Glutamatergic neuron (in vitro differentiated cells): ENCODE results near the gene FARS2. TPM values are rescaled to one million over a fixed set of nuclear protein-coding genes. Genes with fewer than 3 reads are reported as not detected.

Experiments used
- DNase-seq: peaks from one replicate; pipeline ENCODE4 v3.0.0; 2022
- H3K27ac Mint-ChIP-seq: one replicate; pipeline ENCODE4 v1.8.0; 2020; ENCODE audit warnings: mild to moderate bottlenecking, mixed read lengths, inconsistent platforms; ENCODE audit not compliant: unreplicated experiment
- H3K27me3 Mint-ChIP-seq: one replicate; pipeline ENCODE4 v1.8.0; 2020; ENCODE audit warnings: mild to moderate bottlenecking, moderate library complexity, mixed read lengths, inconsistent platforms; ENCODE audit not compliant: unreplicated experiment
- H3K36me3 Mint-ChIP-seq: one replicate; pipeline ENCODE4 v1.8.0; 2020; ENCODE audit warnings: mild to moderate bottlenecking, mixed read lengths, inconsistent platforms; ENCODE audit not compliant: unreplicated experiment
- H3K4me1 Mint-ChIP-seq: one replicate; pipeline ENCODE4 v1.8.0; 2020; ENCODE audit warnings: mild to moderate bottlenecking, low read depth, mixed read lengths, inconsistent platforms; ENCODE audit not compliant: unreplicated experiment
- H3K4me3 Mint-ChIP-seq: one replicate; pipeline ENCODE4 v1.8.0; 2020; ENCODE audit warnings: mild to moderate bottlenecking, mixed read lengths, inconsistent platforms; ENCODE audit not compliant: unreplicated experiment
- H3K9me3 Mint-ChIP-seq: one replicate; pipeline ENCODE4 v1.8.0; 2020; ENCODE audit warnings: mild to moderate bottlenecking, moderate library complexity, mixed read lengths, inconsistent platforms; ENCODE audit not compliant: unreplicated experiment
- total RNA-seq: library from RNA; stranded (reverse); fragmentation: NEBNext Ultra II Directional; extraction: Animal tissue kit (Norgen Biotek cat#: 25700); gene quantifications from one replicate; pipeline ENCODE4 v1.2.1, GENCODE V29; 2021; ENCODE audit not compliant: unreplicated experiment
- TF ChIP-seq, protein P1 (sequence below): fragments of 200-600 bp; sonication (generic); IDR thresholded peaks from one replicate; pipeline ENCODE4 v1.5.0; 2021; ENCODE audit not compliant: partially characterized antibody, unreplicated experiment

The FARS2 gene
- total RNA-seq, 1 donor from 2014 or later = 14.2 TPM

DNA sequence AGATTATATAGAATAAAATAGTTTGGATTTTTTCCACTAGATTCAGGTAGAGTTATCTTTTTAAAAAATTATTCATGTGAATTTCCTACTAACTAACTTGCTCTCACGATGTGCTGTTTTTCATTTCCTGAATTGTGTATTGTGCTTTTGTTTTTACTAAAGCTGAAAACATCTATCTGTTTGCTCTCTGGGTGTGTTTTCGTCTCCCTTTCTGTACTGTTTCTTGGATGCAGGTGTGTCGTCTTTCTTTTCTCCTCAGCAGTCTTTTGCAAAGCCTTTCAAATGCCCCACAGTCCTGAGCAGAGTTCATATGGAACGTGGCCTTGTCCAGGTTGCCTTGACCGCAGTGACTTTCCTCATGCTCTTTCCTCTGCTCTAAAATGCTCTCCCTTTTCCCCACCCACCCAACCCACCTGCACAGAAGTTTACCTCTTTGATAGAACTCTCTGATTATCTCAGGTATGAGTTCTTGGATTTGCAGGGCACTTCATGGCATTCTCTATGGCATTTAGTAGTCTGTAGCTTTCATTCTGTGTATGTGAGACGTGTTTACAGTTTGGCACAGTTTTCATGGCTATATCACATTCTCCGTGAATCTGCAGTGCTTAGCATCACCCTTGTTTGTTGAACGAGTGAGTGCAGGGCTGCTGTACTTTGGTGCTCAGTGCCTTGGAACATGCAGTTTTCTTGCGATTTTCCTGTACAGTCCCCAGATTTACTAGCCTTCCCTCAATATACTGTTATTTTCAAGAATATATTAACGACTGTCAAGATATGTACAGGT, 77.1 kb downstream of the FARS2 start:
- Mint-ChIP-seq H3K4me1 (no peaks in the 10 kb centered on the region), H3K36me3 (no peaks in the 10 kb centered on the region)

DNA sequence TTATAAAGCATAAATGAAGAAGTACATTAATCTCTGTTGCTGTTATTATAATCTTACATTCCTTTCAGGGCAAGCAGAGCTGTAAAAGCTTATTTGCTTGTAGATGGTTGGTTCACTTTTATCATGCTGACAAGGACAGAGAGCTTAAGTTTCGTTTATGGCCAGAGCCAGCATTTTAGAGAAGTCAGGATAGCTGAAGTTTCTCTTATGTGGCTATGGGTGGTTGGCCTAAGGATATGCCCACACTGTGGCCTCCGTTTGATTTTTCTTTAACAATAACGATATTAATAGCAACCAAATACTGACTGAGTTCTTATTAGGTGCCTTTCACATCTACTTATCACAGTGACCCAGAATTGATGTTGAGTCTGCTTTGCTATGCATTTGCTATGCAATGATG, 78.5 kb downstream of the FARS2 start:
- TF ChIP-seq, protein P1, sequence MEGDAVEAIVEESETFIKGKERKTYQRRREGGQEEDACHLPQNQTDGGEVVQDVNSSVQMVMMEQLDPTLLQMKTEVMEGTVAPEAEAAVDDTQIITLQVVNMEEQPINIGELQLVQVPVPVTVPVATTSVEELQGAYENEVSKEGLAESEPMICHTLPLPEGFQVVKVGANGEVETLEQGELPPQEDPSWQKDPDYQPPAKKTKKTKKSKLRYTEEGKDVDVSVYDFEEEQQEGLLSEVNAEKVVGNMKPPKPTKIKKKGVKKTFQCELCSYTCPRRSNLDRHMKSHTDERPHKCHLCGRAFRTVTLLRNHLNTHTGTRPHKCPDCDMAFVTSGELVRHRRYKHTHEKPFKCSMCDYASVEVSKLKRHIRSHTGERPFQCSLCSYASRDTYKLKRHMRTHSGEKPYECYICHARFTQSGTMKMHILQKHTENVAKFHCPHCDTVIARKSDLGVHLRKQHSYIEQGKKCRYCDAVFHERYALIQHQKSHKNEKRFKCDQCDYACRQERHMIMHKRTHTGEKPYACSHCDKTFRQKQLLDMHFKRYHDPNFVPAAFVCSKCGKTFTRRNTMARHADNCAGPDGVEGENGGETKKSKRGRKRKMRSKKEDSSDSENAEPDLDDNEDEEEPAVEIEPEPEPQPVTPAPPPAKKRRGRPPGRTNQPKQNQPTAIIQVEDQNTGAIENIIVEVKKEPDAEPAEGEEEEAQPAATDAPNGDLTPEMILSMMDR = no peak
- no peak overlapping the region for H3K27ac Mint-ChIP-seq
- H3K4me3 Mint-ChIP-seq = no peak overlapping the region
- no peak for DNase-seq
- H3K27me3 Mint-ChIP-seq = no peaks in the 10 kb centered on the region
- no peaks in the 10 kb centered on the region for H3K9me3 Mint-ChIP-seq
- no peaks in the 10 kb centered on the region for H3K4me1 Mint-ChIP-seq
- H3K36me3 Mint-ChIP-seq = no peaks in the 10 kb centered on the region

More for the DNA sequence above, 77.1 kb downstream of the FARS2 start:
- Mint-ChIP-seq H3K27ac (no peak overlapping the region), H3K9me3 (no peaks in the 10 kb centered on the region), H3K27me3 (no peaks in the 10 kb centered on the region), H3K4me3 (no peak overlapping the region)
- TF ChIP-seq, protein P1 = no peak
- DNase-seq = no peak

DNA sequence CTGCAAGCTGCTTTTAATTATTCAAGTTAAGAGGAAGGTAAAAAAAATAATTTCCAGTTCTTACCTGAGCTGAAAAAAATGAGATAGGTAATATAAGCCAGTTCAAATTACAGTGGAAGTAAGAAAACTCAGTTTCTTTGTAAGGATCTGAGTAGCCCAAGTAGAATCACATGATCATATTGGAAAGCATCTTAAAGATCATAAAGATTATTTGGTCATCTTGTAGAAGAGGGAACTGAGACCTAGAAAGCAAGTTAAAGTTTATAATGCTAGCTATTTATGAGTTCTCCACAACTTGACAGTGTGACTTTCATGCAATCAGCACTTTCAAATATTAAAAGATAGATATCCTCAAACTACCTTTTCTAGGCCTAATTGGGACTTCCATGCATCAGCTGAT, 80.5 kb downstream of the FARS2 start:
- Mint-ChIP-seq H3K27ac (no peak overlapping the region), H3K4me1 (no peaks in the 10 kb centered on the region), H3K27me3 (no peaks in the 10 kb centered on the region), H3K36me3 (no peaks in the 10 kb centered on the region), H3K4me3 (no peak overlapping the region), H3K9me3 (no peaks in the 10 kb centered on the region)
- TF ChIP-seq, protein P1 = no peak
- no peak for DNase-seq

DNA sequence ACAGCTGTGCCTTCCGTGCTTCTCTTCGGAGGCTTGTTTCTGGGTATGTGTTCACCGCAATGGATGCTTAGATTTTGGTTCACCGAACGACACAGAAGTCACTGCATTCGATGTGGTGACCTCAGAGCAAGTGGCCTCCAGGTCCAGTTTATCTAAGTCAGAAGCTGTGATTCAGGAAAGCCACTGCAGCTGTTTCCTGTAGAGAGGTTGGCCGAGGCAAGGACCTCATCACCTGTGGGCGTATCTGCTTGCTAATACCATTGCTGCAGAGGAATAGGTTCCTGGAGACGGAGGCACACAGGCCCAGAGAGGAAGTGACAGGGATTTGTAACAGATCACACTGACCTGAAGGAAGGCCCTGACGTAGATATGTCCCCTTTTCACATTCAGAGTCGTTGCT, 82.7 kb downstream of the FARS2 start:
- Mint-ChIP-seq H3K27ac (no peak overlapping the region), H3K36me3 (no peaks in the 10 kb centered on the region), H3K27me3 (no peaks in the 10 kb centered on the region), H3K4me1 (no peaks in the 10 kb centered on the region), H3K9me3 (no peaks in the 10 kb centered on the region), H3K4me3 (no peak overlapping the region)
- no peak for DNase-seq
- TF ChIP-seq, protein P1 = no peak

- H3K9me3 Mint-ChIP-seq = no peaks in the 10 kb centered on the region
- H3K4me1 Mint-ChIP-seq = no peaks in the 10 kb centered on the region
- TF ChIP-seq, protein P1 = no peak
- peaks cover 3% of the 10 kb centered on the region for H3K27me3 Mint-ChIP-seq
- no peak for DNase-seq
- no peak overlapping the region for H3K4me3 Mint-ChIP-seq
- no peak overlapping the region for H3K27ac Mint-ChIP-seq
- no peaks in the 10 kb centered on the region for H3K36me3 Mint-ChIP-seq
Observed at GRCh38 chr6:5345324-5345723, 84.0 kb downstream of the FARS2 start.
